Measurements from ENCODE around the gene CAPZB. TPM values are rescaled to one million over a fixed set of nuclear protein-coding genes. Genes with fewer than 3 reads are reported as not detected.

Gene CAPZB
- total and polyA plus RNA-seq, 2 of the 4 experiments (the other 2 are of a cell fraction), result 216 to 304 TPM

GRCh38 chr1:19472174-19472573 lies 13.2 kb downstream of the CAPZB start:
- Histone ChIP-seq H2AFZ (replicated peaks; ENCODE audit: low read length, poor library complexity) (no peak overlapping the region), H3K9me3 (ENCODE audit: control insufficient read depth, insufficient read depth, low read length) (no peaks in the 10 kb centered on the region), H2BK5ac (ENCODE audit: low read depth, low read length, poor library complexity, severe bottlenecking) (no peak overlapping the region), H4K20me1 (ENCODE audit: insufficient read depth, low read length) (peaks cover 97% of the 10 kb centered on the region), H2BK120ac (ENCODE audit: low read depth, low read length) (no peak overlapping the region), H3K9ac (ENCODE audit: low read depth, low read length) (no peak overlapping the region), H3K79me1 (ENCODE audit: low read depth in 1 of 2, low read length in 2 of 2) (peaks cover 10 to 89% of the 10 kb centered on the region in 2 experiments; a peak in 3 of 4 replicates), H3K14ac (replicated peaks; ENCODE audit: low read depth, low read length) (no peak overlapping the region), H3K4me2 (ENCODE audit: low read depth, low read length) (no peak overlapping the region), H2AK9ac (replicated peaks; ENCODE audit: low read depth, low read length, poor library complexity) (peak overlapping the region; percentile 26), H4K91ac (ENCODE audit: insufficient read depth, low read depth, low read length) (no peak overlapping the region), H2BK20ac (ENCODE audit: low read depth, low read length) (no peak overlapping the region), H3K18ac (ENCODE audit: low read depth, low read length) (no peak overlapping the region), H3K4ac (ENCODE audit: low read depth, low read length) (no peak overlapping the region), H3K56ac (ENCODE audit: extremely low read depth, insufficient read depth, low read length) (no peak overlapping the region), H3K9me1 (ENCODE audit: insufficient read depth, low read length) (peaks cover 55% of the 10 kb centered on the region), H3K4me3 (ENCODE audit: insufficient read depth, low read depth, low read length) (no peak overlapping the region), H3K27ac (ENCODE audit: insufficient read depth, low read length) (no peak overlapping the region), H3K27me3 (ENCODE audit: control insufficient read depth, insufficient read depth, low read length) (no peaks in the 10 kb centered on the region), H3K4me1 (ENCODE audit: control insufficient read depth, insufficient read depth, low read length) (peaks cover 36% of the 10 kb centered on the region), H3K23ac (ENCODE audit: low read depth, low read length) (no peak overlapping the region), H2AK5ac (ENCODE audit: low read depth, low read length) (no peak overlapping the region), H4K8ac (ENCODE audit: low read depth in 2 of 2, low read length in 2 of 2) (no peak overlapping the region), H4K5ac (ENCODE audit: low read depth, low read length) (no peak overlapping the region), H2BK15ac (ENCODE audit: low read depth, low read length) (no peak overlapping the region), H3K36me3 (ENCODE audit: control insufficient read depth, insufficient read depth, low read length) (peaks cover 14% of the 10 kb centered on the region)
- DNase-seq (no peak), ATAC-seq (ENCODE audit: low read depth) (no peak)
- no TSS peak for BruUV-seq (replicated peaks)
- CTCF ChIA-PET, result no interaction called here
- POLR2A ChIA-PET (ENCODE audit: unreplicated experiment), result no interaction called here
- dilution Hi-C loops (cut with HindIII; ENCODE audit: low sequenced_read_pairs, unreplicated experiment) (no loop called here), intact Hi-C loops (cut with micrococcal nuclease) (no loop called here), in situ Hi-C loops (cut with MboI; ENCODE audit: low sequenced_read_pairs) (no loop called here)
- no peak for TF ChIP-seq NFE2L2 (IDR thresholded peaks at IDR 0.05; ENCODE audit: low read depth, low read length)
- no peak for TF ChIP-seq ELK1 (IDR thresholded peaks at IDR 0.05; ENCODE audit: borderline replicate concordance, low read depth, low read length)
- no peak for TF ChIP-seq SMC3 (IDR thresholded peaks at IDR 0.05; ENCODE audit: low read depth, low read length)
- TF ChIP-seq CHD1 (IDR thresholded peaks at IDR 0.05; ENCODE audit: low read depth, low read length), result no peak
- no peak for TF ChIP-seq RFX5 (IDR thresholded peaks at IDR 0.05; ENCODE audit: low read depth, low read length)
- TF ChIP-seq POLR2A (IDR thresholded peaks at IDR 0.05; ENCODE audit: low read depth, low read length), result no peak
- TF ChIP-seq CEBPB (IDR thresholded peaks at IDR 0.05; ENCODE audit: low read depth, low read length), result no peak
- TF ChIP-seq RCOR1 (IDR thresholded peaks at IDR 0.05; ENCODE audit: insufficient replicate concordance, low read length), result no peak
- TF ChIP-seq MAZ (IDR thresholded peaks at IDR 0.05; ENCODE audit: borderline replicate concordance, low read depth, low read length), result no peak
- TF ChIP-seq MXI1 (IDR thresholded peaks at IDR 0.05; ENCODE audit: borderline replicate concordance, low read depth, low read length), result no peak
- no peak for TF ChIP-seq MAFK (IDR thresholded peaks at IDR 0.05; ENCODE audit: low read depth, low read length)
- TF ChIP-seq BHLHE40 (IDR thresholded peaks at IDR 0.05; ENCODE audit: low read depth, low read length), result no peak
- TF ChIP-seq, protein P1, sequence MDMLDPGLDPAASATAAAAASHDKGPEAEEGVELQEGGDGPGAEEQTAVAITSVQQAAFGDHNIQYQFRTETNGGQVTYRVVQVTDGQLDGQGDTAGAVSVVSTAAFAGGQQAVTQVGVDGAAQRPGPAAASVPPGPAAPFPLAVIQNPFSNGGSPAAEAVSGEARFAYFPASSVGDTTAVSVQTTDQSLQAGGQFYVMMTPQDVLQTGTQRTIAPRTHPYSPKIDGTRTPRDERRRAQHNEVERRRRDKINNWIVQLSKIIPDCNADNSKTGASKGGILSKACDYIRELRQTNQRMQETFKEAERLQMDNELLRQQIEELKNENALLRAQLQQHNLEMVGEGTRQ (IDR thresholded peaks at IDR 0.05; ENCODE audit: low read depth, low read length), result no peak
- TF ChIP-seq FOS (IDR thresholded peaks at IDR 0.05; ENCODE audit: low read depth, low read length), result no peak
- TF ChIP-seq RAD21 (IDR thresholded peaks at IDR 0.05; ENCODE audit: low read length), result no peak
- TF ChIP-seq CTCF (conservative IDR thresholded peaks at IDR 0.05; ENCODE audit: low read depth, low read length), result no peak
- no CpG with 5 or more reads among the region's 5 CpGs for WGBS, 2 experiments (ENCODE audit: extremely low coverage in 2 of 2, insufficient read length in 1 of 2)
